HepG2 (cell line): ENCODE data around the gene ALOXE3. TPM values are rescaled to one million over a fixed set of nuclear protein-coding genes. Genes with fewer than 3 reads are reported as not detected.

ENCODE experiments used
- ELF1 ChIP-seq: sonication (generic); formaldehyde crosslinking; IDR thresholded peaks from 2 replicates; pipeline ENCODE4 v1.4.0; 2020; ENCODE audit warnings: missing genetic modification reagents
- IKZF4 ChIP-seq: sonication (generic); formaldehyde crosslinking; IDR thresholded peaks from 2 replicates; pipeline ENCODE4 v1.5.1; 2020; ENCODE audit warnings: borderline replicate concordance, mild to moderate bottlenecking, low read depth, missing genetic modification reagents; ENCODE audit errors: not compliant biosample characterization
- JUN ChIP-seq: sonication (generic); formaldehyde crosslinking; IDR thresholded peaks from 2 replicates; pipeline ENCODE4 v1.4.0; 2020; ENCODE audit warnings: mild to moderate bottlenecking, missing genetic modification reagents
- NONO ChIP-seq, 2 experiments: fragments of 450-650 bp in 1 of 2; sonication (generic) in 1 of 2; formaldehyde crosslinking in 1 of 2; IDR thresholded peaks in 1 of 2; conservative IDR thresholded peaks in 1 of 2; 2 replicates each; pipeline versions ENCODE4 v1.6.1 to v1.8.0; 2017 to 2022; ENCODE audit warnings: mild to moderate bottlenecking in 1 of 2, missing genetic modification reagents in 1 of 2, moderate library complexity in 1 of 2
- REL ChIP-seq: sonication (generic); formaldehyde crosslinking; conservative IDR thresholded peaks from 2 replicates; pipeline ENCODE4 v1.8.0; 2022; ENCODE audit warnings: mild to moderate bottlenecking, missing genetic modification reagents, moderate library complexity
- TSC22D2 ChIP-seq: sonication (generic); formaldehyde crosslinking; IDR thresholded peaks from 2 replicates; pipeline ENCODE4 v1.5.1; 2020; ENCODE audit warnings: missing genetic modification reagents, mild to moderate bottlenecking, borderline replicate concordance
- ZBTB44 ChIP-seq: sonication (generic); formaldehyde crosslinking; IDR thresholded peaks from 2 replicates; pipeline ENCODE4 v1.4.0; 2020; ENCODE audit warnings: missing genetic modification reagents
- ZNF205 ChIP-seq: IDR thresholded peaks from 2 replicates; pipeline ENCODE4 v1.6.1; 2018; ENCODE audit warnings: missing biosample characterization, missing genetic modification reagents
- ZNF503 ChIP-seq: sonication (generic); formaldehyde crosslinking; IDR thresholded peaks from 2 replicates; pipeline ENCODE4 v1.4.0; 2020; ENCODE audit warnings: missing genetic modification reagents
- ZNF761 ChIP-seq: sonication (generic); formaldehyde crosslinking; conservative IDR thresholded peaks from 2 replicates; pipeline ENCODE4 v1.4.0; 2020; ENCODE audit warnings: mild to moderate bottlenecking, missing genetic modification reagents
- polyA plus RNA-seq, 8 experiments: library from polyadenylated mRNA; depleted of rRNA in 3 of 8; stranded (reverse) in 7 of 8; unstranded in 1 of 8; fragments of >200 nt; fragmentation: Illumina TruSeq in 4 of 8; extraction: Trizol in 4 of 8; gene quantifications; 2 replicates each; pipeline versions ENCODE4 v1.2.1 to v1.2.3, GENCODE V29; 2011 to 2016; ENCODE audit warnings: low read depth in 4 of 8, missing spikeins in 1 of 8, mixed read lengths in 1 of 8; ENCODE audit not compliant: insufficient read depth in 1 of 8
- total RNA-seq, 5 experiments: library from RNA; depleted of rRNA; stranded (reverse); fragments of >200 nt; fragmentation: Illumina TruSeq; extraction: Trizol; gene quantifications; 2 replicates each; pipeline ENCODE4 v1.2.3, GENCODE V29; 2016; ENCODE audit warnings: low read depth in 1 of 5
- TF ChIP-seq, protein P1 (sequence below): IDR thresholded peaks from 2 replicates; pipeline ENCODE4 v1.6.1; 2018; ENCODE audit warnings: missing genetic modification reagents
- TF ChIP-seq, protein P2 (sequence below): sonication (generic); formaldehyde crosslinking; IDR thresholded peaks from 2 replicates; pipeline ENCODE4 v1.4.0; 2020; ENCODE audit warnings: mild to moderate bottlenecking, missing genetic modification reagents
- TF ChIP-seq, protein P3 (sequence below): sonication (generic); formaldehyde crosslinking; IDR thresholded peaks from 2 replicates; pipeline ENCODE4 v1.4.0; 2020; ENCODE audit warnings: mild to moderate bottlenecking, missing genetic modification reagents, borderline replicate concordance
- TF ChIP-seq, protein P4 (sequence below): sonication (generic); formaldehyde crosslinking; IDR thresholded peaks from 2 replicates; pipeline ENCODE4 v1.8.1; 2023; ENCODE audit warnings: mild to moderate bottlenecking, inconsistent platforms, moderate library complexity, missing genetic modification reagents, borderline replicate concordance

Gene ALOXE3
- total and polyA plus RNA-seq, 2 of the 13 experiments (the other 11 are each of a cell fraction or from before 2014, with no cell fraction given), result 0.07 TPM; not detected in 1

- peak; percentile 73 for TF ChIP-seq ZNF503 (CRISPR knock-in tag)
- peak; percentile 59 for TF ChIP-seq ZNF761 (CRISPR knock-in tag)
- TF ChIP-seq, protein P1, sequence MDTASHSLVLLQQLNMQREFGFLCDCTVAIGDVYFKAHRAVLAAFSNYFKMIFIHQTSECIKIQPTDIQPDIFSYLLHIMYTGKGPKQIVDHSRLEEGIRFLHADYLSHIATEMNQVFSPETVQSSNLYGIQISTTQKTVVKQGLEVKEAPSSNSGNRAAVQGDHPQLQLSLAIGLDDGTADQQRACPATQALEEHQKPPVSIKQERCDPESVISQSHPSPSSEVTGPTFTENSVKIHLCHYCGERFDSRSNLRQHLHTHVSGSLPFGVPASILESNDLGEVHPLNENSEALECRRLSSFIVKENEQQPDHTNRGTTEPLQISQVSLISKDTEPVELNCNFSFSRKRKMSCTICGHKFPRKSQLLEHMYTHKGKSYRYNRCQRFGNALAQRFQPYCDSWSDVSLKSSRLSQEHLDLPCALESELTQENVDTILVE, result no peak
- TF ChIP-seq NONO (IDR thresholded peaks at IDR 0.05), result no peak
- TF ChIP-seq NONO (CRISPR knock-in tag; conservative IDR thresholded peaks at IDR 0.05), result no peak; the same call in 1 of the 2 replicates
- TF ChIP-seq, protein P2, sequence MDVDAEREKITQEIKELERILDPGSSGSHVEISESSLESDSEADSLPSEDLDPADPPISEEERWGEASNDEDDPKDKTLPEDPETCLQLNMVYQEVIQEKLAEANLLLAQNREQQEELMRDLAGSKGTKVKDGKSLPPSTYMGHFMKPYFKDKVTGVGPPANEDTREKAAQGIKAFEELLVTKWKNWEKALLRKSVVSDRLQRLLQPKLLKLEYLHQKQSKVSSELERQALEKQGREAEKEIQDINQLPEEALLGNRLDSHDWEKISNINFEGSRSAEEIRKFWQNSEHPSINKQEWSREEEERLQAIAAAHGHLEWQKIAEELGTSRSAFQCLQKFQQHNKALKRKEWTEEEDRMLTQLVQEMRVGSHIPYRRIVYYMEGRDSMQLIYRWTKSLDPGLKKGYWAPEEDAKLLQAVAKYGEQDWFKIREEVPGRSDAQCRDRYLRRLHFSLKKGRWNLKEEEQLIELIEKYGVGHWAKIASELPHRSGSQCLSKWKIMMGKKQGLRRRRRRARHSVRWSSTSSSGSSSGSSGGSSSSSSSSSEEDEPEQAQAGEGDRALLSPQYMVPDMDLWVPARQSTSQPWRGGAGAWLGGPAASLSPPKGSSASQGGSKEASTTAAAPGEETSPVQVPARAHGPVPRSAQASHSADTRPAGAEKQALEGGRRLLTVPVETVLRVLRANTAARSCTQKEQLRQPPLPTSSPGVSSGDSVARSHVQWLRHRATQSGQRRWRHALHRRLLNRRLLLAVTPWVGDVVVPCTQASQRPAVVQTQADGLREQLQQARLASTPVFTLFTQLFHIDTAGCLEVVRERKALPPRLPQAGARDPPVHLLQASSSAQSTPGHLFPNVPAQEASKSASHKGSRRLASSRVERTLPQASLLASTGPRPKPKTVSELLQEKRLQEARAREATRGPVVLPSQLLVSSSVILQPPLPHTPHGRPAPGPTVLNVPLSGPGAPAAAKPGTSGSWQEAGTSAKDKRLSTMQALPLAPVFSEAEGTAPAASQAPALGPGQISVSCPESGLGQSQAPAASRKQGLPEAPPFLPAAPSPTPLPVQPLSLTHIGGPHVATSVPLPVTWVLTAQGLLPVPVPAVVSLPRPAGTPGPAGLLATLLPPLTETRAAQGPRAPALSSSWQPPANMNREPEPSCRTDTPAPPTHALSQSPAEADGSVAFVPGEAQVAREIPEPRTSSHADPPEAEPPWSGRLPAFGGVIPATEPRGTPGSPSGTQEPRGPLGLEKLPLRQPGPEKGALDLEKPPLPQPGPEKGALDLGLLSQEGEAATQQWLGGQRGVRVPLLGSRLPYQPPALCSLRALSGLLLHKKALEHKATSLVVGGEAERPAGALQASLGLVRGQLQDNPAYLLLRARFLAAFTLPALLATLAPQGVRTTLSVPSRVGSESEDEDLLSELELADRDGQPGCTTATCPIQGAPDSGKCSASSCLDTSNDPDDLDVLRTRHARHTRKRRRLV, result peak; percentile 89; the same call in 1 of the 2 replicates
- 0 out of 2 replicates have a peak, but pooled peaks have one; percentile 44 for TF ChIP-seq TSC22D2 (CRISPR knock-in tag)
- TF ChIP-seq, protein P3, sequence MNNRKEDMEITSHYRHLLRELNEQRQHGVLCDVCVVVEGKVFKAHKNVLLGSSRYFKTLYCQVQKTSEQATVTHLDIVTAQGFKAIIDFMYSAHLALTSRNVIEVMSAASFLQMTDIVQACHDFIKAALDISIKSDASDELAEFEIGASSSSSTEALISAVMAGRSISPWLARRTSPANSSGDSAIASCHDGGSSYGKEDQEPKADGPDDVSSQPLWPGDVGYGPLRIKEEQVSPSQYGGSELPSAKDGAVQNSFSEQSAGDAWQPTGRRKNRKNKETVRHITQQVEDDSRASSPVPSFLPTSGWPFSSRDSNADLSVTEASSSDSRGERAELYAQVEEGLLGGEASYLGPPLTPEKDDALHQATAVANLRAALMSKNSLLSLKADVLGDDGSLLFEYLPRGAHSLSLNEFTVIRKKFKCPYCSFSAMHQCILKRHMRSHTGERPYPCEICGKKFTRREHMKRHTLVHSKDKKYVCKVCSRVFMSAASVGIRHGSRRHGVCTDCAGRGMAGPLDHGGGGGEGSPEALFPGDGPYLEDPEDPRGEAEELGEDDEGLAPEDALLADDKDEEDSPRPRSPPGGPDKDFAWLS, result no peak
- peak; percentile 10 for TF ChIP-seq ELF1 (CRISPR knock-in tag)
- TF ChIP-seq JUN (CRISPR knock-in tag), result no peak
- TF ChIP-seq ZBTB44, result no peak
- TF ChIP-seq ZNF205 (CRISPR knock-in tag), result 0 out of 2 replicates have a peak, but pooled peaks have one; percentile 50
- TF ChIP-seq, protein P4, sequence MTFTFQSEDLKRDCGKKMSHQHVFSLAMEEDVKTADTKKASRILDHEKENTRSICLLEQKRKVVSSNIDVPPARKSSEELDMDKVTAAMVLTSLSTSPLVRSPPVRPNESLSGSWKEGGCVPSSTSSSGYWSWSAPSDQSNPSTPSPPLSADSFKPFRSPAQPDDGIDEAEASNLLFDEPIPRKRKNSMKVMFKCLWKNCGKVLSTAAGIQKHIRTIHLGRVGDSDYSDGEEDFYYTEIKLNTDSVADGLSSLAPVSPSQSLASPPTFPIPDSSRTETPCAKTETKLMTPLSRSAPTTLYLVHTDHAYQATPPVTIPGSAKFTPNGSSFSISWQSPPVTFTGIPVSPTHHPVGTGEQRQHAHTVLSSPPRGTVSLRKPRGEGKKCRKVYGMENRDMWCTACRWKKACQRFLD, result peak; percentile 79
- no peak for TF ChIP-seq REL (CRISPR knock-in tag)
- TF ChIP-seq IKZF4 (CRISPR knock-in tag), result no peak
Observed at GRCh38 chr17:8138672-8139371, 20.5 kb upstream of the ALOXE3 start (continued).
